K562 (cell line): ENCODE results near the gene MAGEB16. TPM values are rescaled to one million over a fixed set of nuclear protein-coding genes. Genes with fewer than 3 reads are reported as not detected.

Source experiments
- ATAC-seq: fragments of 200-7000 bp; cut with Tn5 transposase; 3 replicates; pipeline ENCODE4 v1.9.1; 2020; ENCODE audit warnings: moderate library complexity
- BruUV-seq: library from RNA; stranded (reverse); fragments of 400-500 nt; replicated peaks from 2 replicates; lab custom pipeline; 2021; lab: Mats Ljungman, UMichigan
- CTCF ChIA-PET: fragments of 300-600 bp; formaldehyde crosslinking; extraction: SDS; loops from one replicate; lab custom pipeline; 2021; ENCODE audit warnings: low intra/inter-chr PET ratio; lab: Yijun Ruan, JAX
- POLR2A ChIA-PET: fragments of 300-600, 350-650 bp; sonication (Branson Sonifier 250); formaldehyde crosslinking; extraction: SDS; loops from one replicate; lab custom pipeline; 2021; ENCODE audit warnings: antibody characterized with exemption, inconsistent platforms; lab: Yijun Ruan, JAX
- DNase-seq, 4 experiments: peaks; one replicate each; pipeline versions ENCODE4 v3.0.0 to v3.0.0-alpha.2; 2011 to 2018; ENCODE audit warnings: low spot score in 3 of 4, mixed read lengths in 3 of 4; ENCODE audit errors: extremely low read depth in 1 of 4
- FAIRE-seq: peaks from 2 replicates; lab custom pipeline; 2011; peaks lifted over from hg19 to GRCh38; lab: Jason Lieb, UNC
- H2AFZ ChIP-seq: 2 replicates; pipeline ENCODE4 v1.6.0; 2011; ENCODE audit warnings: low read depth, low read length, control low read depth, inconsistent platforms
- H3K27ac ChIP-seq: fragments of 200-600 bp; 3 replicates; pipeline ENCODE4 v1.8.0; 2011; ENCODE audit warnings: low read depth, mild to moderate bottlenecking, control low read depth, inconsistent platforms, low read length, moderate library complexity, mixed read lengths; ENCODE audit errors: extremely low read depth
- H3K27me3 ChIP-seq, 2 experiments: fragments of 300-600 bp in 1 of 2; 2 replicates in 1 of 2; 3 replicates in 1 of 2; pipeline versions ENCODE4 v1.6.0 to v1.8.0; 2011; ENCODE audit warnings: inconsistent platforms in 2 of 2, low read length in 2 of 2, mild to moderate bottlenecking in 1 of 2, mixed read lengths in 1 of 2, moderate library complexity in 1 of 2; ENCODE audit not compliant: control insufficient read depth in 2 of 2, insufficient read depth in 2 of 2
- H3K36me3 ChIP-seq: fragments of 300-600 bp; 3 replicates; pipeline ENCODE4 v1.8.0; 2011; ENCODE audit warnings: mild to moderate bottlenecking, low read length, inconsistent platforms; ENCODE audit not compliant: control insufficient read depth, insufficient read depth
- H3K4me1 ChIP-seq, 2 experiments: fragments of 200-600 bp in 1 of 2; replicated peaks in 1 of 2; 2 replicates in 1 of 2; 3 replicates in 1 of 2; pipeline versions ENCODE4 v1.5.1 to v1.8.0; 2011; ENCODE audit warnings: inconsistent platforms in 2 of 2, low read length in 2 of 2, mild to moderate bottlenecking in 1 of 2, mixed read lengths in 1 of 2, moderate library complexity in 1 of 2; ENCODE audit not compliant: control insufficient read depth in 2 of 2, insufficient read depth in 2 of 2
- H3K4me2 ChIP-seq: 2 replicates; pipeline ENCODE4 v1.6.1; 2011; ENCODE audit warnings: low read length, control low read depth, inconsistent platforms, mixed read lengths; ENCODE audit not compliant: insufficient read depth
- H3K4me3 ChIP-seq: fragments of 200-600 bp; sonication (generic), shearing (Covaris generic); 2 replicates; pipeline ENCODE4 v1.5.1; 2016; ENCODE audit warnings: control low read depth, inconsistent platforms
- H3K79me2 ChIP-seq: fragments of 200-600 bp; 3 replicates; pipeline ENCODE4 v1.8.0; 2011; ENCODE audit warnings: low read length, inconsistent platforms; ENCODE audit not compliant: control insufficient read depth, insufficient read depth
- H3K9ac ChIP-seq, 2 experiments: 2 replicates each; pipeline versions ENCODE4 v1.6.0 to v1.6.1; 2011; ENCODE audit warnings: low read depth in 2 of 2, low read length in 2 of 2, control low read depth in 1 of 2, inconsistent platforms in 1 of 2, mild to moderate bottlenecking in 1 of 2, mixed read lengths in 1 of 2; ENCODE audit not compliant: insufficient read depth in 1 of 2
- H3K9me1 ChIP-seq: one replicate; pipeline ENCODE4 v1.6.0; 2011; ENCODE audit warnings: inconsistent platforms, mild to moderate bottlenecking, low read length, moderate library complexity; ENCODE audit not compliant: control insufficient read depth, insufficient read depth
- H3K9me3 ChIP-seq: replicated peaks from 2 replicates; pipeline ENCODE4 v1.5.1; 2011; ENCODE audit warnings: low read depth, low read length, inconsistent platforms; ENCODE audit not compliant: control insufficient read depth, insufficient read depth
- H4K20me1 ChIP-seq: replicated peaks from 2 replicates; pipeline ENCODE4 v1.6.1; 2011; ENCODE audit warnings: low read length, inconsistent platforms, mixed read lengths; ENCODE audit not compliant: control insufficient read depth, insufficient read depth
- CREB3 ChIP-seq: fragments of 450-650 bp; conservative IDR thresholded peaks from 2 replicates; pipeline ENCODE4 v1.6.1; 2016; ENCODE audit warnings: missing genetic modification characterization, low read depth, mild to moderate bottlenecking, missing compliant biosample characterization, moderate library complexity
- CTCF ChIP-seq, 3 experiments: IDR thresholded peaks in 2 of 3; conservative IDR thresholded peaks in 1 of 3; 2 replicates each; pipeline ENCODE4 v1.5.1; 2011 to 2012; ENCODE audit warnings: low read length in 3 of 3, mild to moderate bottlenecking in 3 of 3, control low read depth in 2 of 3, improper control_type of control experiment in 1 of 3, inconsistent platforms in 1 of 3, low read depth in 1 of 3, mixed read lengths in 1 of 3, moderate library complexity in 1 of 3; ENCODE audit not compliant: insufficient read depth in 2 of 3
- DMBX1 ChIP-seq: fragments of 250-450 bp; sonication (Bioruptor Pico); IDR thresholded peaks from 2 replicates; pipeline ENCODE4 v1.8.0; 2022; ENCODE audit warnings: inconsistent platforms, mild to moderate bottlenecking, moderate library complexity, borderline replicate concordance
- ESRRB ChIP-seq: fragments of 250-450 bp; sonication (Bioruptor Pico); IDR thresholded peaks from 2 replicates; pipeline ENCODE4 v1.5.0; 2020; ENCODE audit warnings: mild to moderate bottlenecking, moderate library complexity, borderline replicate concordance
- KLF1 ChIP-seq: fragments of 450-650 bp; IDR thresholded peaks from 2 replicates; pipeline ENCODE4 v1.6.1; 2016; ENCODE audit warnings: missing genetic modification characterization, missing compliant biosample characterization
- NFIX ChIP-seq: fragments of 250-450 bp; sonication (Bioruptor Pico); IDR thresholded peaks from 2 replicates; pipeline ENCODE4 v1.4.0; 2020; ENCODE audit warnings: low read depth, mild to moderate bottlenecking, moderate library complexity
- NUFIP1 ChIP-seq: fragments of 450-650 bp; IDR thresholded peaks from 2 replicates; pipeline ENCODE4 v1.6.1; 2018; ENCODE audit not compliant: partially characterized antibody
- PTBP1 ChIP-seq: fragments of 200-400 bp; formaldehyde crosslinking; IDR thresholded peaks from 2 replicates; pipeline ENCODE4 v1.6.1; 2017; ENCODE audit warnings: low read depth, low read length
- RBM22 ChIP-seq: fragments of 200-400 bp; formaldehyde crosslinking; IDR thresholded peaks from 2 replicates; pipeline ENCODE4 v1.6.1; 2018; ENCODE audit warnings: low read length, low read depth; ENCODE audit not compliant: poor library complexity, severe bottlenecking
- ZBTB7A ChIP-seq: IDR thresholded peaks from 2 replicates; pipeline ENCODE4 v1.6.1; 2011; ENCODE audit warnings: low read depth, mild to moderate bottlenecking, low read length, moderate library complexity, borderline replicate concordance; ENCODE audit not compliant: control insufficient read depth
- ZNF511 ChIP-seq: sonication (generic); formaldehyde crosslinking; IDR thresholded peaks from 2 replicates; pipeline ENCODE4 v1.8.0; 2022; ENCODE audit warnings: mild to moderate bottlenecking, missing genetic modification reagents
- ZNF586 ChIP-seq: fragments of 450-650 bp; formaldehyde crosslinking; conservative IDR thresholded peaks from 2 replicates; pipeline ENCODE4 v1.4.0; 2020; ENCODE audit warnings: mild to moderate bottlenecking, moderate library complexity
- WGBS: fragments of 100-300 bp; shearing (Covaris generic); methylation state at CpG from one replicate; pipeline ENCODE4 v1.1.6; 2016; ENCODE audit warnings: low coverage, mixed read lengths; ENCODE audit not compliant: insufficient coverage; ENCODE audit errors: missing lambda C conversion rate; 5-methylcytosine and 5-hydroxymethylcytosine counted together
- in situ Hi-C: fragments of 300-500 bp; cut with MboI; formaldehyde crosslinking; loops from 4 replicates; pipeline ENCODE4 v1.15.0; 2018; ENCODE audit warnings: inconsistent platforms, mixed read lengths
- intact Hi-C: fragments of 100-400 bp; cut with micrococcal nuclease; formaldehyde crosslinking; loops from 2 replicates; pipeline ENCODE4 v1.14.2; 2022
- polyA plus RNA-seq, 8 experiments: library from polyadenylated mRNA; depleted of rRNA in 4 of 8; stranded (reverse) in 5 of 8; unstranded in 3 of 8; fragments of >200 nt; fragmentation: Nextera tagmentation in 2 of 8; fragmentation: Illumina TruSeq in 1 of 8; extraction: Ambion mirVana in 2 of 8; extraction: Trizol in 1 of 8; gene quantifications; 2 replicates each; pipeline versions ENCODE4 v1.2.1 to v1.2.3, GENCODE V29; 2011 to 2014; ENCODE audit warnings: inconsistent platforms in 1 of 8, missing spikeins in 1 of 8
- total RNA-seq, 7 experiments: library from RNA; depleted of rRNA in 6 of 7; stranded (reverse); fragments of >200 nt in 6 of 7; fragmentation: Illumina TruSeq in 2 of 7; extraction: Trizol in 2 of 7; gene quantifications; 2 replicates each; pipeline versions ENCODE4 v1.2.1 to v1.2.3, GENCODE V29; 2011 to 2021; ENCODE audit warnings: low replicate concordance in 1 of 7
- TF ChIP-seq, protein P1 (sequence below): fragments of 250-450 bp; sonication (Bioruptor Pico); IDR thresholded peaks from 2 replicates; pipeline ENCODE4 v1.5.0; 2022; ENCODE audit warnings: mild to moderate bottlenecking

The MAGEB16 gene
- total and polyA plus RNA-seq, 9 of the 15 experiments (the other 6 are each of a cell fraction or from before 2014, with no cell fraction given) = 0.20 to 4.0 (median 0.89) TPM

DNA sequence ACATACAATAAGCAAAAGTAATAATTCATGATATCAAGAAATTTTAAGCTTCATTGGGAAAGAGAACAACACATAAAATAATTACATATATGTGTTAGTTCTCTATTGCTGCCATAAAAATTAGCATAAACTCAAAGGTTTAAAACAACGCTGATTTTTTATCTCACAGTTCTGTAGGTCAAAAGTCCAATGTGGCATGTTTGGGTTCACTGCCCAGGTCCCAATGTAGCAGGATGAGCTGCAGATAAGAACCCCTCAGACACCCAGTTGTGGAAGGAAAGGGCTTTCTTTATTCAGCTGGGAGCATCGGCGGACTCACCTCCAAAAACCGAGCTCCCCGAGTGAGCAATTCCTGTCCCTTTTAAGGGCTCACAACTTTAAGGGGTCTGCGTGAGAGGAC, 13.1 kb upstream of the MAGEB16 start:
- Histone ChIP-seq H3K36me3 (no peaks in the 10 kb centered on the region), H3K27me3 (no peaks in the 10 kb centered on the region), H3K27ac (no peak overlapping the region), H3K79me2 (no peaks in the 10 kb centered on the region), H3K9me3 (no peaks in the 10 kb centered on the region), H3K4me3 (no peak overlapping the region), H3K4me1 (no peaks in the 10 kb centered on the region), H4K20me1 (no peaks in the 10 kb centered on the region), H3K9me1 (no peaks in the 10 kb centered on the region), H2AFZ (no peak overlapping the region), H3K4me2 (no peak overlapping the region), H3K9ac (no peak overlapping the region)
- BruUV-seq = no TSS peak
- in situ Hi-C loops (no loop called here), intact Hi-C loops (no loop called here)
- DNase-seq (no peak), FAIRE-seq (no peak), ATAC-seq (no peak)
- WGBS = 0% methylated on average over 3 of the region's 6 CpGs
- TF ChIP-seq ZNF586 (no peak), ESRRB (no peak), ZBTB7A (no peak), DMBX1 (CRISPR knock-in tag) (no peak), CREB3 (tag) (no peak), KLF1 (no peak), NFIX (CRISPR knock-in tag) (no peak), PTBP1 (no peak), RBM22 (no peak), NUFIP1 (no peak), ZNF511 (no peak), CTCF (IDR thresholded peaks at IDR 0.05 in 2 of 3, conservative IDR thresholded peaks at IDR 0.05 in 1 of 3; ENCODE audit: insufficient read depth in 2 of 3, low read depth in 1 of 3, low read length in 3 of 3) (no peak)
- TF ChIP-seq, protein P1, sequence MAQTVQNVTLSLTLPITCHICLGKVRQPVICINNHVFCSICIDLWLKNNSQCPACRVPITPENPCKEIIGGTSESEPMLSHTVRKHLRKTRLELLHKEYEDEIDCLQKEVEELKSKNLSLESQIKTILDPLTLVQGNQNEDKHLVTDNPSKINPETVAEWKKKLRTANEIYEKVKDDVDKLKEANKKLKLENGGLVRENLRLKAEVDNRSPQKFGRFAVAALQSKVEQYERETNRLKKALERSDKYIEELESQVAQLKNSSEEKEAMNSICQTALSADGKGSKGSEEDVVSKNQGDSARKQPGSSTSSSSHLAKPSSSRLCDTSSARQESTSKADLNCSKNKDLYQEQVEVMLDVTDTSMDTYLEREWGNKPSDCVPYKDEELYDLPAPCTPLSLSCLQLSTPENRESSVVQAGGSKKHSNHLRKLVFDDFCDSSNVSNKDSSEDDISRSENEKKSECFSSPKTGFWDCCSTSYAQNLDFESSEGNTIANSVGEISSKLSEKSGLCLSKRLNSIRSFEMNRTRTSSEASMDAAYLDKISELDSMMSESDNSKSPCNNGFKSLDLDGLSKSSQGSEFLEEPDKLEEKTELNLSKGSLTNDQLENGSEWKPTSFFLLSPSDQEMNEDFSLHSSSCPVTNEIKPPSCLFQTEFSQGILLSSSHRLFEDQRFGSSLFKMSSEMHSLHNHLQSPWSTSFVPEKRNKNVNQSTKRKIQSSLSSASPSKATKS (CRISPR knock-in tag) = no peak
- POLR2A ChIA-PET = no interaction called here
- CTCF ChIA-PET = no interaction called here
